PC-3 (cell line): ENCODE data around the gene CAVIN1. TPM values are rescaled to one million over a fixed set of nuclear protein-coding genes. Genes with fewer than 3 reads are reported as not detected.

Experiments used
- ATAC-seq: fragments of 200-7000 bp; cut with Tn5 transposase; 2 replicates; pipeline ENCODE4 v1.9.1; 2020; ENCODE audit warnings: mild to moderate bottlenecking, moderate library complexity
- BruUV-seq: library from RNA; stranded (reverse); fragments of 400-500 nt; replicated peaks from 2 replicates; lab custom pipeline; 2021; lab: Mats Ljungman, UMichigan
- CTCF ChIA-PET: fragments of 300-600 bp; sonication (Branson Sonifier 250); formaldehyde crosslinking; loops from one replicate; lab custom pipeline; 2022; ENCODE audit warnings: antibody characterized with exemption; lab: Charles Lee
- POLR2A ChIA-PET: fragments of 300-600 bp; sonication (Branson Sonifier 250); formaldehyde crosslinking; loops from one replicate; lab custom pipeline; 2022; ENCODE audit warnings: antibody characterized with exemption; ENCODE audit not compliant: unreplicated experiment; lab: Charles Lee
- DNase-seq: peaks from one replicate; pipeline ENCODE4 v3.0.0-alpha.2; 2015
- H2AFZ ChIP-seq: fragments of 300-600 bp; sonication (generic); 2 replicates; pipeline ENCODE4 v1.6.0; 2016; ENCODE audit warnings: antibody characterized with exemption, low read length
- H3F3A ChIP-seq: fragments of 300-600 bp; sonication (generic); one replicate; pipeline ENCODE4 v1.6.0; 2017; ENCODE audit warnings: antibody characterized with exemption, low read length, control low read depth, mild to moderate bottlenecking; ENCODE audit not compliant: unreplicated experiment
- H3K27ac ChIP-seq: fragments of 300-600 bp; sonication (generic); 2 replicates; pipeline ENCODE4 v1.5.1; 2016; ENCODE audit warnings: mild to moderate bottlenecking, low read length
- H3K27me3 ChIP-seq: fragments of 300-600 bp; sonication (generic); 2 replicates; pipeline ENCODE4 v1.6.1; 2016; ENCODE audit warnings: low read length, mixed read lengths
- H3K36me3 ChIP-seq: fragments of 300-600 bp; sonication (generic); 2 replicates; pipeline ENCODE4 v1.6.1; 2016; ENCODE audit warnings: low read depth, mixed run types, low read length, mixed read lengths
- H3K4me1 ChIP-seq: fragments of 300-600 bp; sonication (generic); 2 replicates; pipeline ENCODE4 v1.5.1; 2016; ENCODE audit warnings: low read length; ENCODE audit not compliant: insufficient read depth
- H3K4me2 ChIP-seq: fragments of 300-600 bp; sonication (generic); 2 replicates; pipeline ENCODE4 v1.6.0; 2016; ENCODE audit warnings: low read length
- H3K4me3 ChIP-seq: fragments of 300-600 bp; sonication (generic); 2 replicates; pipeline ENCODE4 v1.5.1; 2016; ENCODE audit warnings: mild to moderate bottlenecking, low read length, mixed read lengths
- H3K79me2 ChIP-seq: fragments of 300-600 bp; sonication (generic); 2 replicates; pipeline ENCODE4 v1.6.1; 2017; ENCODE audit warnings: low read length, mixed read lengths
- H3K9ac ChIP-seq: fragments of 300-600 bp; sonication (generic); 2 replicates; pipeline ENCODE4 v1.6.0; 2016; ENCODE audit warnings: mild to moderate bottlenecking, low read length
- H3K9me2 ChIP-seq: fragments of 300-600 bp; sonication (generic); replicated peaks from 2 replicates; pipeline ENCODE4 v1.6.1; 2016; ENCODE audit warnings: mixed run types, low read length, mixed read lengths
- H3K9me3 ChIP-seq: fragments of 300-600 bp; sonication (generic); 2 replicates; pipeline ENCODE4 v1.6.1; 2016; ENCODE audit warnings: low read length, mixed read lengths
- H4K20me1 ChIP-seq: fragments of 300-600 bp; sonication (generic); 2 replicates; pipeline ENCODE4 v1.6.1; 2016; ENCODE audit warnings: low read length, mixed read lengths
- EZH2 ChIP-seq: fragments of 300-600 bp; sonication (generic); IDR thresholded peaks from one replicate; pipeline ENCODE4 v1.6.1; 2017; ENCODE audit warnings: antibody characterized with exemption, mild to moderate bottlenecking, low read length; ENCODE audit not compliant: unreplicated experiment
- EZH2phosphoT487 ChIP-seq: fragments of 300-600 bp; sonication (generic); IDR thresholded peaks from 2 replicates; pipeline ENCODE4 v1.6.1; 2018; ENCODE audit warnings: mild to moderate bottlenecking, antibody characterized with exemption, low read length, borderline replicate concordance
- intact Hi-C: fragments of 100-400 bp; cut with micrococcal nuclease; formaldehyde crosslinking; loops from 2 replicates; pipeline ENCODE4 v1.9.0; 2023
- total RNA-seq: library from RNA; depleted of rRNA; stranded (reverse); fragments of >200 nt; gene quantifications from 2 replicates; pipeline ENCODE4 v1.2.3, GENCODE V29; 2014
- TF ChIP-seq, protein P1 (sequence below): fragments of 300-600 bp; sonication (generic); conservative IDR thresholded peaks from 2 replicates; pipeline ENCODE4 v1.5.1; 2017; ENCODE audit warnings: antibody characterized with exemption, low read depth, mild to moderate bottlenecking, low read length

CAVIN1 gene
- total RNA-seq, 1 experiment from 2014 or later: not detected

DNA sequence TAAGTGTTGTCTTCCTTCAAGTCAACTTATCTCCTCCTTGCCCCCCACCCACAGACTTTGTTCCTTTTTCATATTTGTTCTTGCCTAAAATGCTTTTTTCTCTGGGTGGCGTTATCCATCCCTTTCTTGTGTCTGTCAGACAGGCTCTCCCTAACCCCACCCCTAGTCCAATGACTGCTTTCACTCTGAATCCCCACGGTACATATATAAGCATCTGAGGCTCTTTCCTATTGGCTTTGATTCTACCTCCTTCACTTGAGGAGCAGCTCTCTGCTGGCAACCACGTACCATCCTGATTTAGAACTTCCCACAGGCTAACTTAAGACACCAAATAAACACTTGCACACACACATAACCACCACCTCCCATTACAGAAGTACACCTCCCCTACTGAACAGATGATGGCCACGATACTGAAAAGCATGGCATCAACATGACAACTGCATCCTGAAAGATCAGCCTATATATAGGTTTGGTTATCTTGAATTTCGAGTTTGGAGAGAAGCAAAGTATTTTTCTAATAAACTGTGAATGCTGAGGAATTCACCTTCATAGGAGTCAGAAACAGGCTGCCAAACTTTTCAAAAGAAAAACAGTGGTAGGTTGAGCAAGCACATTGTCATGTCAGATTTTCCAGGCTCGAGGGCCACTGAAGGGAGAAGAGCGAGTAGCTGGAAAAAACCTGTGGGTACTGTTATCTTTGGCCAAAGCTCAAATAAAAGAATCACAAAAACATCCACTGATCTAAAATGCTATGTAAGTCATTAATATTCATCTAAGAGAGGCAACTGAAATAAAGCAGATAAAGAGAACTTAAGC is 59.1 kb downstream of the CAVIN1 start:
- Histone ChIP-seq H3K9ac (no peak overlapping the region), H3K9me3 (no peaks in the 10 kb centered on the region), H3K4me3 (no peak overlapping the region), H3K9me2 (no peaks in the 10 kb centered on the region), H2AFZ (no peak overlapping the region), H4K20me1 (no peaks in the 10 kb centered on the region), H3K4me2 (no peak overlapping the region), H3K27me3 (no peaks in the 10 kb centered on the region), H3K27ac (no peak overlapping the region), H3F3A (no peaks in the 10 kb centered on the region), H3K79me2 (no peaks in the 10 kb centered on the region), H3K36me3 (no peaks in the 10 kb centered on the region), H3K4me1 (no peaks in the 10 kb centered on the region)
- intact Hi-C loops: no loop called here
- DNase-seq: no peak
- no peak for TF ChIP-seq EZH2
- TF ChIP-seq EZH2phosphoT487: no peak
- TF ChIP-seq, protein P1, sequence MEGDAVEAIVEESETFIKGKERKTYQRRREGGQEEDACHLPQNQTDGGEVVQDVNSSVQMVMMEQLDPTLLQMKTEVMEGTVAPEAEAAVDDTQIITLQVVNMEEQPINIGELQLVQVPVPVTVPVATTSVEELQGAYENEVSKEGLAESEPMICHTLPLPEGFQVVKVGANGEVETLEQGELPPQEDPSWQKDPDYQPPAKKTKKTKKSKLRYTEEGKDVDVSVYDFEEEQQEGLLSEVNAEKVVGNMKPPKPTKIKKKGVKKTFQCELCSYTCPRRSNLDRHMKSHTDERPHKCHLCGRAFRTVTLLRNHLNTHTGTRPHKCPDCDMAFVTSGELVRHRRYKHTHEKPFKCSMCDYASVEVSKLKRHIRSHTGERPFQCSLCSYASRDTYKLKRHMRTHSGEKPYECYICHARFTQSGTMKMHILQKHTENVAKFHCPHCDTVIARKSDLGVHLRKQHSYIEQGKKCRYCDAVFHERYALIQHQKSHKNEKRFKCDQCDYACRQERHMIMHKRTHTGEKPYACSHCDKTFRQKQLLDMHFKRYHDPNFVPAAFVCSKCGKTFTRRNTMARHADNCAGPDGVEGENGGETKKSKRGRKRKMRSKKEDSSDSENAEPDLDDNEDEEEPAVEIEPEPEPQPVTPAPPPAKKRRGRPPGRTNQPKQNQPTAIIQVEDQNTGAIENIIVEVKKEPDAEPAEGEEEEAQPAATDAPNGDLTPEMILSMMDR: no peak
- CTCF ChIA-PET: no interaction called here
- no TSS peak for BruUV-seq
- POLR2A ChIA-PET: no interaction called here
- ATAC-seq: no peak

DNA sequence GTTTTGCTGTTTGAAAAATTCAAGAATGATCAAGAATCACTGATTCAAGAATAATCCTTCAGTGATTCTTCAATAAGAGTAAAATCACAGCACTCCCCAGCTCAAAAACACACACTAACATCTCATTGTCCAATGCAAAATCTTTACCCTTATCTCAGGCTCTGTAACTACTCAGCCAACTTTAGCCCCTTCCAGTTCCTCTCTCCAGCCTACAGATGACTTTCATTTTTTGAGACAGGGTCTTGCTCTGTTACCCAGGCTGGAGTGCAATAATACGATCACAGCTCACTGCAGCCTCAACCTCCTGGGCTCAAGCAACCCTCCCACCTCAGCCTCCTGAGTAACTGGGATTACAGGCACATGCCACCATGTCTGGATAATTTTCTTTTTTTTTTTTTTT is 59.8 kb downstream of the CAVIN1 start:
- H3K9me2 ChIP-seq: no peaks in the 10 kb centered on the region
- TF ChIP-seq EZH2: no peak
- TF ChIP-seq EZH2phosphoT487: no peak
- TF ChIP-seq, protein P1: no peak
- ChIA-PET POLR2A (no interaction called here), CTCF (no interaction called here)
- no peaks in the 10 kb centered on the region for H3K36me3 ChIP-seq
- H3K4me3 ChIP-seq: no peak overlapping the region
- no peak overlapping the region for H3K4me2 ChIP-seq
- no peak for DNase-seq
- no peaks in the 10 kb centered on the region for H4K20me1 ChIP-seq
- no peak for ATAC-seq
- no peaks in the 10 kb centered on the region for H3K4me1 ChIP-seq
- H3K27me3 ChIP-seq: no peaks in the 10 kb centered on the region
- H3K9me3 ChIP-seq: no peaks in the 10 kb centered on the region
- intact Hi-C loops: no loop called here
- H3F3A ChIP-seq: no peaks in the 10 kb centered on the region
- no peak overlapping the region for H3K9ac ChIP-seq
- BruUV-seq: no TSS peak
- H2AFZ ChIP-seq: no peak overlapping the region
- H3K27ac ChIP-seq: no peak overlapping the region
- no peaks in the 10 kb centered on the region for H3K79me2 ChIP-seq
